K562 (cell line): ENCODE results near the gene PDE4A. TPM values are rescaled to one million over a fixed set of nuclear protein-coding genes. Genes with fewer than 3 reads are reported as not detected.

Experiments
- DPF2 ChIP-seq: fragments of 450-650 bp; IDR thresholded peaks from 2 replicates; pipeline ENCODE4 v1.6.1; 2016
- HDAC8 ChIP-seq: fragments of 450-650 bp; IDR thresholded peaks from 2 replicates; pipeline ENCODE4 v1.6.1; 2016; ENCODE audit warnings: mild to moderate bottlenecking, missing genetic modification characterization, moderate library complexity, missing compliant biosample characterization
- HNRNPLL ChIP-seq: fragments of 200-400 bp; formaldehyde crosslinking; IDR thresholded peaks from 2 replicates; pipeline ENCODE4 v1.6.1; 2017; ENCODE audit warnings: low read length, low read depth, mild to moderate bottlenecking; ENCODE audit not compliant: poor library complexity, severe bottlenecking
- JUN ChIP-seq, 2 experiments: sonication (generic) in 1 of 2; formaldehyde crosslinking in 1 of 2; IDR thresholded peaks; 2 replicates each; pipeline versions ENCODE4 v1.6.1 to v1.8.0; 2012 to 2022; ENCODE audit warnings: borderline replicate concordance in 2 of 2, mild to moderate bottlenecking in 2 of 2, improper control_type of control experiment in 1 of 2, low read depth in 1 of 2, low read length in 1 of 2, missing genetic modification reagents in 1 of 2
- KAT7 ChIP-seq: sonication (generic); formaldehyde crosslinking; IDR thresholded peaks from 2 replicates; pipeline ENCODE4 v1.8.0; 2022; ENCODE audit warnings: missing genetic modification reagents, mild to moderate bottlenecking, borderline replicate concordance
- NFIC ChIP-seq: fragments of 450-650 bp; IDR thresholded peaks from 2 replicates; pipeline ENCODE4 v1.6.1; 2017; ENCODE audit warnings: mild to moderate bottlenecking, inconsistent platforms
- POLR2A ChIP-seq: fragments of 450-650 bp; conservative IDR thresholded peaks from 2 replicates; pipeline ENCODE4 v1.6.1; 2016
- PRPF4 ChIP-seq: fragments of 200-400 bp; formaldehyde crosslinking; IDR thresholded peaks from one replicate; pipeline ENCODE4 v1.6.1; 2017; ENCODE audit warnings: low read length, low read depth, mild to moderate bottlenecking; ENCODE audit not compliant: insufficient read depth, poor library complexity, severe bottlenecking
- SP1 ChIP-seq: sonication (generic); formaldehyde crosslinking; IDR thresholded peaks from 2 replicates; pipeline ENCODE4 v1.8.1; 2022; ENCODE audit warnings: mild to moderate bottlenecking, missing genetic modification reagents
- TFE3 ChIP-seq: fragments of 450-650 bp; formaldehyde crosslinking; IDR thresholded peaks from 2 replicates; pipeline ENCODE4 v1.4.0; 2020; ENCODE audit warnings: mild to moderate bottlenecking, mixed read lengths
- ZBTB40 ChIP-seq, 2 experiments: fragments of 450-650 bp in 1 of 2; sonication (generic) in 1 of 2; formaldehyde crosslinking in 1 of 2; IDR thresholded peaks; 2 replicates each; pipeline versions ENCODE4 v1.7.1 to v1.9.0; 2016 to 2022; ENCODE audit warnings: inconsistent platforms in 1 of 2, mild to moderate bottlenecking in 1 of 2, missing genetic modification reagents in 1 of 2
- ZNF311 ChIP-seq: fragments of 250-450 bp; sonication (Bioruptor Pico); IDR thresholded peaks from 2 replicates; pipeline ENCODE4 v1.4.0; 2020; ENCODE audit warnings: mild to moderate bottlenecking, moderate library complexity
- ZNF512 ChIP-seq: IDR thresholded peaks from 2 replicates; pipeline ENCODE4 v1.6.1; 2016; ENCODE audit warnings: missing genetic modification characterization, missing compliant biosample characterization
- ZNF57 ChIP-seq: fragments of 450-650 bp; formaldehyde crosslinking; IDR thresholded peaks from 2 replicates; pipeline ENCODE4 v1.4.0; 2020; ENCODE audit warnings: mild to moderate bottlenecking, moderate library complexity
- ZNF644 ChIP-seq: fragments of 200-800 bp; sonication (Bioruptor generic); IDR thresholded peaks from 2 replicates; pipeline ENCODE4 v1.6.1; 2016; ENCODE audit warnings: low read depth, missing genetic modification characterization, missing compliant biosample characterization
- polyA plus RNA-seq, 8 experiments: library from polyadenylated mRNA; depleted of rRNA in 4 of 8; stranded (reverse) in 5 of 8; unstranded in 3 of 8; fragments of >200 nt; fragmentation: Nextera tagmentation in 2 of 8; fragmentation: Illumina TruSeq in 1 of 8; extraction: Ambion mirVana in 2 of 8; extraction: Trizol in 1 of 8; gene quantifications; 2 replicates each; pipeline versions ENCODE4 v1.2.1 to v1.2.3, GENCODE V29; 2011 to 2014; ENCODE audit warnings: inconsistent platforms in 1 of 8, missing spikeins in 1 of 8
- total RNA-seq, 7 experiments: library from RNA; depleted of rRNA in 6 of 7; stranded (reverse); fragments of >200 nt in 6 of 7; fragmentation: Illumina TruSeq in 2 of 7; extraction: Trizol in 2 of 7; gene quantifications; 2 replicates each; pipeline versions ENCODE4 v1.2.1 to v1.2.3, GENCODE V29; 2011 to 2021; ENCODE audit warnings: low replicate concordance in 1 of 7

Gene PDE4A
- total and polyA plus RNA-seq, 9 of the 15 experiments (the other 6 are each of a cell fraction or from before 2014, with no cell fraction given), result 0.66 to 26.9 (median 4.6) TPM

- peak; percentile 9; the same call in 1 of the 2 replicates for TF ChIP-seq DPF2
- peak; percentile 59; the same call in 1 of the 2 replicates for TF ChIP-seq ZBTB40 (IDR thresholded peaks at IDR 0.05)
- no peak for TF ChIP-seq ZBTB40 (CRISPR knock-in tag; IDR thresholded peaks at IDR 0.05)
- TF ChIP-seq HDAC8, result no peak
- TF ChIP-seq SP1 (CRISPR knock-in tag), result peak; percentile 61
- no peak for TF ChIP-seq POLR2A
- TF ChIP-seq TFE3 (CRISPR knock-in tag), result no peak
- peak; percentile 33; the same call in 1 of the 2 replicates for TF ChIP-seq NFIC
- peak; percentile 2 for TF ChIP-seq PRPF4
- no peak for TF ChIP-seq ZNF644 (tag)
- TF ChIP-seq JUN (IDR thresholded peaks at IDR 0.05; ENCODE audit: borderline replicate concordance, low read depth, low read length), result no peak
- TF ChIP-seq JUN (CRISPR knock-in tag; IDR thresholded peaks at IDR 0.05; ENCODE audit: borderline replicate concordance), result no peak
- TF ChIP-seq HNRNPLL, result peak; percentile 16
- TF ChIP-seq KAT7 (CRISPR knock-in tag), result peak; percentile 93; the same call in 1 of the 2 replicates
- TF ChIP-seq ZNF57 (CRISPR knock-in tag), result no peak
- TF ChIP-seq ZNF512, result no peak
- TF ChIP-seq ZNF311 (CRISPR knock-in tag), result no peak
Observed at GRCh38 chr19:10501971-10502523, 81.7 kb downstream of the PDE4A start (continued).
